Keratinocyte (primary cell): ENCODE data around the gene MIF4GD.

Source experiments
- EZH2 ChIP-seq: IDR thresholded peaks from one replicate; pipeline ENCODE4 v1.6.1; 2012; ENCODE audit warnings: inconsistent platforms, mild to moderate bottlenecking, low read length, moderate library complexity
- TF ChIP-seq, protein P1 (sequence below), 3 experiments: IDR thresholded peaks in 1 of 3; conservative IDR thresholded peaks in 1 of 3; optimal IDR thresholded peaks in 1 of 3; 2 replicates in 2 of 3; 3 replicates in 1 of 3; pipeline versions ENCODE3 to v1.5.1; 2011; ENCODE audit warnings: low read length in 3 of 3, mild to moderate bottlenecking in 3 of 3, moderate library complexity in 2 of 3, control low read depth in 1 of 3, inconsistent platforms in 1 of 3; ENCODE audit not compliant: insufficient read depth in 2 of 3; ENCODE audit errors: extremely low read depth in 1 of 3

DNA sequence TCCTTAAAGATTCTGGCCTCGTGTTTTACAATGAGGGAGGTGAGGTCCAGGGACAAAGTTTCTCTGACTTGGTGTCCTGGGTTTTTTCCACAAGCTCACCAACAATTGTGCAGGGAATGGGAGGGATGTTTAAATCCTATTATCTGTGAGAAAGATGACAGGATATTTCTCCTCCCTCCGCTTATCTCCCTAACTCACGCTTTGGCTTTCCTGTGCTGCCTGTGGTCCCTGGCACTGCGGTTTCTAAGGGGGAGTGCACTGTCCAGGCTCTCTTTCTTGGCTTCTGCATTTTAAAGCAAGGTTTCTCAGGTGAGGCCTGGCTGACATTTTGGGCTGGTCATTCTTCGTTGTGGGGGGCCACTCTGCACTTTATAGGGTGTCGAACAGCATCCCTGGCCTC, 26.0 kb downstream of the MIF4GD start:
- TF ChIP-seq, protein P1, sequence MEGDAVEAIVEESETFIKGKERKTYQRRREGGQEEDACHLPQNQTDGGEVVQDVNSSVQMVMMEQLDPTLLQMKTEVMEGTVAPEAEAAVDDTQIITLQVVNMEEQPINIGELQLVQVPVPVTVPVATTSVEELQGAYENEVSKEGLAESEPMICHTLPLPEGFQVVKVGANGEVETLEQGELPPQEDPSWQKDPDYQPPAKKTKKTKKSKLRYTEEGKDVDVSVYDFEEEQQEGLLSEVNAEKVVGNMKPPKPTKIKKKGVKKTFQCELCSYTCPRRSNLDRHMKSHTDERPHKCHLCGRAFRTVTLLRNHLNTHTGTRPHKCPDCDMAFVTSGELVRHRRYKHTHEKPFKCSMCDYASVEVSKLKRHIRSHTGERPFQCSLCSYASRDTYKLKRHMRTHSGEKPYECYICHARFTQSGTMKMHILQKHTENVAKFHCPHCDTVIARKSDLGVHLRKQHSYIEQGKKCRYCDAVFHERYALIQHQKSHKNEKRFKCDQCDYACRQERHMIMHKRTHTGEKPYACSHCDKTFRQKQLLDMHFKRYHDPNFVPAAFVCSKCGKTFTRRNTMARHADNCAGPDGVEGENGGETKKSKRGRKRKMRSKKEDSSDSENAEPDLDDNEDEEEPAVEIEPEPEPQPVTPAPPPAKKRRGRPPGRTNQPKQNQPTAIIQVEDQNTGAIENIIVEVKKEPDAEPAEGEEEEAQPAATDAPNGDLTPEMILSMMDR (optimal IDR thresholded peaks at IDR 0.05 in 1 of 3, IDR thresholded peaks at IDR 0.05 in 1 of 3, conservative IDR thresholded peaks at IDR 0.05 in 1 of 3; ENCODE audit: extremely low read depth in 1 of 3, insufficient read depth in 2 of 3, low read length in 3 of 3): no peak
- TF ChIP-seq EZH2: no peak
